ENCODE data around the gene SLC16A7. TPM values are rescaled to one million over a fixed set of nuclear protein-coding genes. Genes with fewer than 3 reads are reported as not detected.
A peak's percentile ranks its signal among the peaks of the same experiment; 100 is the strongest.

Gene SLC16A7
- total RNA-seq, 6 experiments from 2014 or later, result 11.3 to 25.1 (median 20.5) TPM

GRCh38 chr12:59780605-59781135, 184.8 kb downstream of the SLC16A7 start:
- H3K27ac ChIP-seq, result no peak overlapping the region
- no peaks in the 10 kb centered on the region for H3K4me1 ChIP-seq
- no peak overlapping the region for H3K4me3 ChIP-seq
- DNase-seq (no peak), ATAC-seq (peak; percentile 77 to 91 (median 81))
- intact Hi-C loops (cut with DNase I), result no loop called here
- H3K36me3 ChIP-seq, result no peaks in the 10 kb centered on the region
- no peaks in the 10 kb centered on the region for H3K27me3 ChIP-seq
- 58% methylated on average over 3 of the region's 3 CpGs for WGBS (ENCODE audit: insufficient coverage, low coverage, low lambda C conversion rate, missing lambda C conversion rate)
- TF ChIP-seq CTCF (IDR thresholded peaks at IDR 0.05) (peak; percentile 37 to 74 (median 52)), POLR2A (IDR thresholded peaks at IDR 0.05) (no peak)
- H3K9me3 ChIP-seq, result no peaks in the 10 kb centered on the region

DNA sequence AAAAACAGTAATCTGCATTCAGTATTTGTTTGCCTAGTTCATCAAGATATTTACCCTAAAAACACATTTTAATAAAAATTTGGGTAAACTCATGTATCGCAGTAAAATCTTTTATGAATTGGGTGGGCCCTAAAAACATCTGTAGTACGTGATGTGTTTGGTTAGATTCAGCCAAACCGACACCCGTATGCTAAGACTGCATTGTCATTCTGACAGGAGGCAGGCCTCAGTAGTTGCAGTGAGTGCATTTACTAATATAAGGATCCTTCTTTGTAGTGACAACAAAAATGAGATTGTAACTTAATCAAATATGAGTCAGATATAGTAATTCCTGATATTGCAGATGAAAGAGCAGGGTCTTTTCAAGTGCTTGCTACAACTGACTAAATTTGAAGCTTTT, 191.8 kb downstream of the SLC16A7 start:
- TF ChIP-seq POLR2A (IDR thresholded peaks at IDR 0.05) (no peak), CTCF (IDR thresholded peaks at IDR 0.05) (no peak)
- intact Hi-C loops (cut with DNase I), result no loop called here
- 79% methylated on average over 4 of the region's 4 CpGs for WGBS (ENCODE audit: insufficient coverage, low coverage, low lambda C conversion rate, missing lambda C conversion rate)
- ATAC-seq (no peak), DNase-seq (no peak)
- Histone ChIP-seq H3K27ac (no peak overlapping the region), H3K27me3 (no peaks in the 10 kb centered on the region), H3K9me3 (no peaks in the 10 kb centered on the region), H3K4me3 (no peak overlapping the region), H3K4me1 (no peaks in the 10 kb centered on the region), H3K36me3 (no peaks in the 10 kb centered on the region)

GRCh38 chr12:59792647-59793046, 196.8 kb downstream of the SLC16A7 start:
- H3K27me3 ChIP-seq, result no peaks in the 10 kb centered on the region
- intact Hi-C loops (cut with DNase I), result no loop called here
- H3K4me3 ChIP-seq, result no peak overlapping the region
- TF ChIP-seq CTCF (IDR thresholded peaks at IDR 0.05) (no peak), POLR2A (IDR thresholded peaks at IDR 0.05) (no peak)
- ATAC-seq (no peak), DNase-seq (peak in 1 of 3 donors; percentile 39)
- no peaks in the 10 kb centered on the region for H3K9me3 ChIP-seq
- H3K36me3 ChIP-seq, result no peaks in the 10 kb centered on the region
- no CpG with 5 or more reads among the region's 1 CpG for WGBS (ENCODE audit: insufficient coverage, low coverage, low lambda C conversion rate, missing lambda C conversion rate)
- no peaks in the 10 kb centered on the region for H3K4me1 ChIP-seq
- no peak overlapping the region for H3K27ac ChIP-seq

- Histone ChIP-seq H3K27ac (no peak overlapping the region), H3K36me3 (no peaks in the 10 kb centered on the region), H3K4me3 (no peak overlapping the region), H3K4me1 (no peaks in the 10 kb centered on the region), H3K9me3 (no peaks in the 10 kb centered on the region), H3K27me3 (no peaks in the 10 kb centered on the region)
- WGBS (ENCODE audit: insufficient coverage, low coverage, low lambda C conversion rate, missing lambda C conversion rate), result 80% methylated on average over 1 of the region's 1 CpG
- no peak for DNase-seq
- intact Hi-C loops (cut with DNase I), result loop anchor here in 1 of 2 donors (10.0 kb wide), 1 partner anchor 399 kb away; no protein-coding TSS in a partner anchor
- ATAC-seq, result no peak
- TF ChIP-seq POLR2A (IDR thresholded peaks at IDR 0.05) (no peak), CTCF (IDR thresholded peaks at IDR 0.05) (no peak)
Measured at GRCh38 chr12:59803735-59804134, 207.9 kb downstream of the SLC16A7 start.
